Esophagus squamous epithelium (tissue), 5 donors: ENCODE measurements around the gene IL2RG. TPM values are rescaled to one million over a fixed set of nuclear protein-coding genes. Genes with fewer than 3 reads are reported as not detected.

ENCODE experiments used
- DNase-seq: peaks from one replicate; lab custom pipeline; 2025; lab: John Stamatoyannopoulos, UW
- H3K27ac ChIP-seq, 4 donors: fragments of 200-600 bp; sonication (generic); one replicate each; pipeline ENCODE4 v1.5.1; 2016 to 2019; ENCODE audit warnings: mild to moderate bottlenecking in 1 of 4
- H3K27me3 ChIP-seq, 4 donors: fragments of 200-600 bp; sonication (generic); 1 replicate in 3 of 4; 2 replicates in 1 of 4; pipeline versions ENCODE4 v1.5.1 to v1.6.0; 2017 to 2021; ENCODE audit warnings: antibody characterized with exemption in 1 of 4
- H3K36me3 ChIP-seq, 3 donors: fragments of 200-600 bp; sonication (generic); one replicate each; pipeline ENCODE4 v1.5.1; 2016 to 2019
- H3K4me1 ChIP-seq, 3 donors: fragments of 200-600 bp; sonication (generic); one replicate each; pipeline ENCODE4 v1.5.1; 2017 to 2019
- H3K4me3 ChIP-seq, 4 donors: fragments of 200-600 bp; sonication (generic); 1 replicate in 3 of 4; 2 replicates in 1 of 4; pipeline ENCODE4 v1.5.1; 2016 to 2019; ENCODE audit warnings: mild to moderate bottlenecking in 2 of 4, moderate library complexity in 1 of 4
- H3K9me3 ChIP-seq, 3 donors: fragments of 200-600 bp; sonication (generic); one replicate each; pipeline ENCODE4 v1.5.1; 2016 to 2019
- CTCF ChIP-seq, 6 experiments: fragments of 450-650 bp in 4 of 6; fragments of 200-600 bp in 2 of 6; sonication (generic) in 2 of 6; IDR thresholded peaks; one replicate each; pipeline ENCODE4 v1.5.1; 2016 to 2019; ENCODE audit warnings: antibody characterized with exemption in 6 of 6, mild to moderate bottlenecking in 4 of 6, moderate library complexity in 4 of 6
- POLR2A ChIP-seq, 4 donors: fragments of 450-650 bp; IDR thresholded peaks; one replicate each; pipeline ENCODE4 v1.6.1; 2017; ENCODE audit warnings: antibody characterized with exemption in 4 of 4, mild to moderate bottlenecking in 4 of 4, moderate library complexity in 3 of 4
- WGBS, 2 donors: methylation state at CpG; one replicate each; pipeline ENCODE4 v1.1.5; 2018; 5-methylcytosine and 5-hydroxymethylcytosine counted together
- intact Hi-C: fragments of 100-400 bp; cut with DNase I; formaldehyde crosslinking; loops from one replicate; pipeline ENCODE4 v1.15.0; 2022
- total RNA-seq, 4 donors: library from RNA; depleted of rRNA; stranded (reverse); fragments of >200 nt; gene quantifications; one replicate each; pipeline ENCODE4 v1.1.0, GENCODE V29; 2016
- donor health status: DM: yes; HTN: yes; CAD: no.

The IL2RG gene
- total RNA-seq, 4 donors from 2014 or later = 4.3 to 15.5 (median 8.8) TPM

DNA sequence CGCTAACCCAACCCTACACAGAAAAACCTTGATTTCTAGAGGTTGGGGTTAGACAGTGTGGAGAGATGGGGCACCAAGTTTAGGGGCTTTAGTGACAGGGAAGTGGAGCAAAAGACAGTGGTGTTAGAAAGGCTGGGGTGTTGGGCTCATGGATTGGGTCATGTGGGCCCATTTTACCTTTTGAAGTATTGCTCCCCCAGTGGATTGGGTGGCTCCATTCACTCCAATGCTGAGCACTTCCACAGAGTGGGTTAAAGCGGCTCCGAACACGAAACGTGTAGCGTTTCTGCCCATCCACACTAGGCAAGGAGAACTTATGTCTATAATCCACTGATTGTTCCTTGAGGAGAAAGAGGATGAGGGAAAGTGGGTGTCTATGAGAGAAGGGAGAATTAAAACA, 2.3 kb downstream of the IL2RG start:
- no peak for TF ChIP-seq POLR2A (IDR thresholded peaks at IDR 0.05)
- no peak for TF ChIP-seq CTCF (IDR thresholded peaks at IDR 0.05)
- intact Hi-C loops = no loop called here
- Histone ChIP-seq H3K4me1 (peaks cover 0 to 6% (median 0%) of the 10 kb centered on the region in 3 donors), H3K36me3 (no peaks in the 10 kb centered on the region), H3K27me3 (no peaks in the 10 kb centered on the region), H3K27ac (no peak overlapping the region), H3K9me3 (no peaks in the 10 kb centered on the region), H3K4me3 (no peak overlapping the region)
- no peak for DNase-seq
- 82% methylated on average over 5 of the region's 6 CpGs; no CpG with 5 or more reads in 1 of the 2 donors for WGBS, 2 donors

DNA sequence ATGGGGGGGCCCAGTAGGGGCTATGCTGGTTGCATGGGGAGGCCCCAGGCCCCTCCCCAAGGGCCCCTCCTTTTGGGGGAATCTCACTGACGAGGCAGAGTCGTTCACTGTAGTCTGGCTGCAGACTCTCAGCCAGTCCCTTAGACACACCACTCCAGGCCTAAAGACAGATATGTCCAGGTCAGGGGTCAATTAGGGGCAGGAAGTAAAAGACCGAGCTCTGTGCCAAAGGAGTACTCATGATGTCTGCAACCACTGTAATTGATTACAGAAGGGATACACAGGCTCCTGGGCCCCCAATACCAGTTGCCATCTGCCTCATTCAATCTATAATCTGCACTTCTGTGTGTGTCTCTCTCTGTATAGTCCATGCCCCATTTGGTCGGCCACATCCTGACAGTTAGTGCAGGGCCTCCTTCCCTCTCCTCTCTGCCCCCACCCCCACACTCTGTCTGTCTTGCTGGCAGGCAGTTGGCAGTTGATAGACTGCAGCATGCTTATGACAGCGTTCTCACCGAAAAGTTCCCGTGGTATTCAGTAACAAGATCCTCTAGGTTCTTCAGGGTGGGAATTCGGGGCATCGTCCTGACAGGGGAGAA, 3.5 kb downstream of the IL2RG start:
- H3K4me1 ChIP-seq = peaks cover 0 to 18% (median 6%) of the 10 kb centered on the region in 3 donors

DNA sequence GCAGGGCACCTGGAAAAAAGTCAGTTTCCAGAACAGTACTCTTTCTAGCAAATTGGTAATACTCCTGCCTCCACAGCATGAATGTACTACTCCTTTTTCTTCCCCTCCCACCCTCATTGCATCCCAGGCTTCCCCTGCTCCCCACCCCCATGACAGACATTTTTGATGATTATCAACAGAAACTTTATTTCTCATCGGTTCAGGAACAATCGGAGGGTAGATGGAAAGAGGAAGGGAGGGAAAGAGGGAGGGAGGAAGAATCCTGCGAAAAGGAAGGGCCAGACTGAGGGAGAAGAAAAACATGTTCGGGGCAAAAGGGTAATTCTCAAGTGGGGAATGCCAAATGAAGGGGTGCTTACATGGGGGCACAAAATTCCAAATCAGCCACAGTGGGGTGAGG, 4.1 kb downstream of the IL2RG start:
- WGBS, 2 donors = 65 to 77% methylated on average over 3 of the region's 4 CpGs
- TF ChIP-seq CTCF (IDR thresholded peaks at IDR 0.05) (no peak), POLR2A (IDR thresholded peaks at IDR 0.05) (no peak)

More for the DNA sequence above, 3.5 kb downstream of the IL2RG start:
- no peaks in the 10 kb centered on the region for H3K36me3 ChIP-seq
- DNase-seq = no peak
- H3K27me3 ChIP-seq = no peaks in the 10 kb centered on the region
- WGBS, 2 donors = 60 to 72% methylated on average over 8 to 9 of the region's 9 CpGs
- no peak overlapping the region for H3K27ac ChIP-seq
- TF ChIP-seq POLR2A (IDR thresholded peaks at IDR 0.05) (no peak), CTCF (IDR thresholded peaks at IDR 0.05) (no peak)
- no peaks in the 10 kb centered on the region for H3K9me3 ChIP-seq
- intact Hi-C loops = no loop called here
- no peak overlapping the region for H3K4me3 ChIP-seq

DNA sequence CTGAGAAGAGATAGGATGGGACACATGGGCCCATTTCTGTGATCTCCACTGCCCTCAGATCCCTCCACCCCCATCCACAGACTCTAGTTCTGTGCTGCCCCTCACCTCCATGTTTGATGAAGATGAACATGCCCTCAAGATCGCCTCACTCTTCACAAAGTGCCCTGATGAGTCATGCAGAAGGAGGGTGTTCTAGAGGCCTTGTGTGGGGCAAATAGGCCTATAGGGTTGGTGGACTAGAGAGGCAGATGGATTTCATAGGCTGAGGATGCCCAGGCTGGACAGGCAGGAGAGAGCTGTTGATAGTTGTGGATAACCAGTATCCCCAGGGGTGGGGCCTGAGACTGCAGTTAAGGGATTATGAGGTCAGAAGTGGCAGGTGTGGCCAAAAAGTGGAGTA, 5.0 kb downstream of the IL2RG start, which contains the start of gene CXorf65:
CXorf65 (minus strand) TSS at position 314 of the 400 bp plus-strand sequence; CDS start at position 130, 184 bp downstream.
- no peaks in the 10 kb centered on the region for H3K9me3 ChIP-seq
- WGBS, 2 donors = 79% methylated on average over 1 of the region's 1 CpG; no CpG with 5 or more reads in 1 of the 2 donors
- no peaks in the 10 kb centered on the region for H3K27me3 ChIP-seq
- H3K4me3 ChIP-seq = no peak within 1 kb of the TSS
- H3K36me3 ChIP-seq = no peaks in the 10 kb centered on the region
- H3K4me1 ChIP-seq = peaks cover 0 to 20% (median 8%) of the 10 kb centered on the region in 3 donors
- TF ChIP-seq CTCF (IDR thresholded peaks at IDR 0.05) (no peak), POLR2A (IDR thresholded peaks at IDR 0.05) (no peak)
- H3K27ac ChIP-seq = no peak within 1 kb of the TSS
- intact Hi-C loops = no loop called here
- DNase-seq = no peak

More for the DNA sequence above, 4.1 kb downstream of the IL2RG start:
- Histone ChIP-seq H3K4me1 (peaks cover 0 to 20% (median 8%) of the 10 kb centered on the region in 3 donors), H3K4me3 (no peak overlapping the region), H3K27me3 (no peaks in the 10 kb centered on the region), H3K27ac (no peak overlapping the region), H3K36me3 (no peaks in the 10 kb centered on the region), H3K9me3 (no peaks in the 10 kb centered on the region)
- no peak for DNase-seq
- intact Hi-C loops = no loop called here

GRCh38 chrX:71105628-71106027, 5.7 kb downstream of the IL2RG start:
- 75 to 91% methylated on average over 2 to 3 of the region's 3 CpGs for WGBS, 2 donors
- Histone ChIP-seq H3K9me3 (no peaks in the 10 kb centered on the region), H3K27ac (no peak overlapping the region), H3K27me3 (no peaks in the 10 kb centered on the region), H3K4me1 (peaks cover 0 to 20% (median 8%) of the 10 kb centered on the region in 3 donors), H3K36me3 (no peaks in the 10 kb centered on the region), H3K4me3 (no peak overlapping the region)
- DNase-seq = no peak
- intact Hi-C loops = no loop called here
- TF ChIP-seq CTCF (IDR thresholded peaks at IDR 0.05) (no peak), POLR2A (IDR thresholded peaks at IDR 0.05) (no peak)
